ENCODE results near the gene CRACR2A.

DNA sequence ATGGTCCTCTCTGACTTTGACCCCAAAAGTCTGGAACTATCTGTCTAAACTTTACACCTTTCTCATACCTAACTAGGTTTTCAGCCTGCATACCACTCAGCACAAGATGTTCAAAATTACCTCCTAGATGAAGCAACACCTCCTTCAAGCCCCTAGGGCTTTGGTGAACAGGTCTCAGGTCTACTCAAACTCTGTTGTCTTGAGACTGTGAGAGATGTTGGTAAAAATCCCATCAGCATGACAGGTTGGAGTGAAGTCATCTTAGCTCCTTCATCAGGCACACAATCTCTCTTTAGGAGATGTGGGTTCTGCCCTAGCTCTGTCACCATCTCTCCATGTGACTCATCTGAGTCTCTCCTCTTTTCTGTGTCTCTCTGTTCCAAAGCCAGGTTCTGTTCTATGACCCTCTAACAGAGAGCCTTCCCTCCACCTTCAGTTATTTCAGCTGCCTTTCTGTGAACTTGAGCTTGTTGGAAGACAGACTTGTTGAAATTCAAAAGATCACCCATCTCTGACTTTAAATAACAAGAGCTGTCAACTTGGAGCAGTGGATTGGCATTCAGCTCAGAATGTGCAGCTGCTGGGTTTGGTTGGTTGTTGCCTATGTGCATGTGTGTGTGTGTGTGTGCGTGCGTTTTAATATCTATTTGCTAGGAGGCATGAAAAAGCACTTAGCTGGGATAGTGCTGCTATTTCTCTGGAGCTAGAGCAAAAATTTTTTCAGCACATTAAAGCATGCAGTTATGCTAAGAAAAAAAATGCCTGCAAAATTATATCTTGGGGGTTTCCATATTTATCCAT is 130.7 kb downstream of the CRACR2A start:
- TF ChIP-seq, protein P1, sequence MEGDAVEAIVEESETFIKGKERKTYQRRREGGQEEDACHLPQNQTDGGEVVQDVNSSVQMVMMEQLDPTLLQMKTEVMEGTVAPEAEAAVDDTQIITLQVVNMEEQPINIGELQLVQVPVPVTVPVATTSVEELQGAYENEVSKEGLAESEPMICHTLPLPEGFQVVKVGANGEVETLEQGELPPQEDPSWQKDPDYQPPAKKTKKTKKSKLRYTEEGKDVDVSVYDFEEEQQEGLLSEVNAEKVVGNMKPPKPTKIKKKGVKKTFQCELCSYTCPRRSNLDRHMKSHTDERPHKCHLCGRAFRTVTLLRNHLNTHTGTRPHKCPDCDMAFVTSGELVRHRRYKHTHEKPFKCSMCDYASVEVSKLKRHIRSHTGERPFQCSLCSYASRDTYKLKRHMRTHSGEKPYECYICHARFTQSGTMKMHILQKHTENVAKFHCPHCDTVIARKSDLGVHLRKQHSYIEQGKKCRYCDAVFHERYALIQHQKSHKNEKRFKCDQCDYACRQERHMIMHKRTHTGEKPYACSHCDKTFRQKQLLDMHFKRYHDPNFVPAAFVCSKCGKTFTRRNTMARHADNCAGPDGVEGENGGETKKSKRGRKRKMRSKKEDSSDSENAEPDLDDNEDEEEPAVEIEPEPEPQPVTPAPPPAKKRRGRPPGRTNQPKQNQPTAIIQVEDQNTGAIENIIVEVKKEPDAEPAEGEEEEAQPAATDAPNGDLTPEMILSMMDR (IDR thresholded peaks at IDR 0.05; ENCODE audit: insufficient read depth, low read length): no peak
- TF ChIP-seq GABPA (IDR thresholded peaks at IDR 0.05; ENCODE audit: low read depth): no peak
- TF ChIP-seq POLR2AphosphoS5 (IDR thresholded peaks at IDR 0.05; ENCODE audit: low read depth): no peak
- TF ChIP-seq, protein P2, sequence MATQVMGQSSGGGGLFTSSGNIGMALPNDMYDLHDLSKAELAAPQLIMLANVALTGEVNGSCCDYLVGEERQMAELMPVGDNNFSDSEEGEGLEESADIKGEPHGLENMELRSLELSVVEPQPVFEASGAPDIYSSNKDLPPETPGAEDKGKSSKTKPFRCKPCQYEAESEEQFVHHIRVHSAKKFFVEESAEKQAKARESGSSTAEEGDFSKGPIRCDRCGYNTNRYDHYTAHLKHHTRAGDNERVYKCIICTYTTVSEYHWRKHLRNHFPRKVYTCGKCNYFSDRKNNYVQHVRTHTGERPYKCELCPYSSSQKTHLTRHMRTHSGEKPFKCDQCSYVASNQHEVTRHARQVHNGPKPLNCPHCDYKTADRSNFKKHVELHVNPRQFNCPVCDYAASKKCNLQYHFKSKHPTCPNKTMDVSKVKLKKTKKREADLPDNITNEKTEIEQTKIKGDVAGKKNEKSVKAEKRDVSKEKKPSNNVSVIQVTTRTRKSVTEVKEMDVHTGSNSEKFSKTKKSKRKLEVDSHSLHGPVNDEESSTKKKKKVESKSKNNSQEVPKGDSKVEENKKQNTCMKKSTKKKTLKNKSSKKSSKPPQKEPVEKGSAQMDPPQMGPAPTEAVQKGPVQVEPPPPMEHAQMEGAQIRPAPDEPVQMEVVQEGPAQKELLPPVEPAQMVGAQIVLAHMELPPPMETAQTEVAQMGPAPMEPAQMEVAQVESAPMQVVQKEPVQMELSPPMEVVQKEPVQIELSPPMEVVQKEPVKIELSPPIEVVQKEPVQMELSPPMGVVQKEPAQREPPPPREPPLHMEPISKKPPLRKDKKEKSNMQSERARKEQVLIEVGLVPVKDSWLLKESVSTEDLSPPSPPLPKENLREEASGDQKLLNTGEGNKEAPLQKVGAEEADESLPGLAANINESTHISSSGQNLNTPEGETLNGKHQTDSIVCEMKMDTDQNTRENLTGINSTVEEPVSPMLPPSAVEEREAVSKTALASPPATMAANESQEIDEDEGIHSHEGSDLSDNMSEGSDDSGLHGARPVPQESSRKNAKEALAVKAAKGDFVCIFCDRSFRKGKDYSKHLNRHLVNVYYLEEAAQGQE (IDR thresholded peaks at IDR 0.05; ENCODE audit: insufficient replicate concordance, low read depth): no peak
